Measurements from ENCODE around the gene TRO.

The TRO gene

DNA sequence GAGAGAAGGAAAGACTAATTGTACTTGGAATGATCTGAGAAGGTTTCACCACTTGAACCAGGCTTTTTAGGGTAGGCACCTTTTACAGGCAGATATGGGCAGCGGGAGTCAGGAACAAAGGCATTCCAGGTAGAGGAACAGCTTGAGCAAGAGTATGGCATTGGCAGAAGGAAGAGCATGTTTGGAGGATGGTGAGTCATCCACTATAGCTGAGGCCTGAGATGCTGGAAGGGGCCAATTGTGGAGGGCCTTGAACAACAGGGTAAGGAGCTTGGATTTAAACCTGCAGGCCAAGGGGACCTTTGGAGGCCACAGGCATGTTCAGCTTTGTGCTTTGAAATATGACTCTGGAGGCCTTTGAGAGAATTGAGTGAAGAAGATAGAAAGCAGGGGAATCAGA lies 41.1 kb downstream of the TRO start:
- no peak for DNase-seq

DNA sequence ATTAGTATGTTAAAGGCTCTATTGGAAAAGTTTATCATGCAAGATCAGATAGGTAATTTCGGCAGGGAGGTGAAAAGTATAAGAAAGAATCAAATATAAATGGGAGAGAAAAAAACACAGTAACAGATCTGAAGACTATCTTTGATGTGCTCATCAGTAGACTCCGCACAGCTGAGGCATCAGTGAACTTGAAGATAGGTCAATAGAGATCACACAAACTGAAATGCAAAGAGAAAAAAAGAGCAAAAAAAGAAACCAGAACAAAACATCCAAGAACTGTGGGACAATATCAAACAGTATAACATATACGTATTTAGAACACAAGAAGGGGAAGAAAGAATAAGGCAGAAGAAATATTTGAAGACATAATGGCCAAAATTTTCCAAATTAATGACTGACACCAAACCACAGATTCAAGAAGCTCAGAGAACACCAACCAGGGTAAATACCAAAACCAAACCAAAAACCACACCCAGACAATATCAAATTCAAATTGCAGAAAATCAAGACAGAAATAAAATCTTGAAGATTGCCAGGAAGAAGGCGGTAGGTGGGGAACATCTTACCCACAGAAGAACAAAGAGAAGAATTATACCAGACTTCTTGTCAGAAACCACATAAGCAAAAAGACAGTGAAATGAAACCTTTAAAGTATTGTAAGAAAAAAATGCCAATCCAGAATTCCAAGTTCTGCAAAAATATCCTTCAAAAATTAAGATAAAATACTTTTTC lies 44.3 kb downstream of the TRO start:
- DNase-seq, result no peak

DNA sequence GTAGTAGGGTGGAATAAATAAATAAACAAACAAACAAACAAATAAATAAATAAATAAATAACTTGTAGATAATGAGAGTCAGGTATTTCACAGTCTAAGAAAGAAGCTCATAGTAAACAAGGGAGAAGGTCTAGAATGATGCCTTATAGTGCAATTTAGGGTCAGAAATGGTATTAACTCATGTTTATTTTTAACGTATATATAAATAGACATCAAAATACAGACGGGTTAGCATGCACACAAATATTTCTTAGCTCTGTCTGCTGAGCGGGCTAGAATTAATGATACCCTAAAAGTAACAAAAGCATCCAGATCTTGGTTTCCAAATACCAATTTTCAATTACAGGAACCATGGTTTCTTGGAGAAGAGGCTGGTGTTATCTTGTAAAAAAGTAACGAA lies 56.8 kb downstream of the TRO start:
- no peak for DNase-seq

DNA sequence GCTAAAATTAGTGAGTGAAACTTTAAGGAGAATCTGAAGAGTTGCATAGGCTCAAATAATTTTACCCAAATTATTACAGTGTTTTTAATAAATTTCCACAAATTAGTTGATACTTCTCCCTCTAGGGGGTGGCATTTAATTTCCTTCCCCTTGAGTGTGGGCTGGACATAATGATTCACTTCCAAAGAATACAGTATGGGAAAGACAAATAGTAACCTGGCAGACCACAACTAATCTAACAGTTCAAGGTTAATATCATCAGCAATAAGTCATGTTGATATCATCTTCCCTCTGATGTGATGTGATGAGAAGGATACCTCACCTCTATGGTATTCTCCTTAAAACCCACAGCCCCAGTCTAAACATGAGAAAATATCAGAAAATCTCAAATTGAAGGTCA lies 57.8 kb downstream of the TRO start:
- no peak for DNase-seq

DNA sequence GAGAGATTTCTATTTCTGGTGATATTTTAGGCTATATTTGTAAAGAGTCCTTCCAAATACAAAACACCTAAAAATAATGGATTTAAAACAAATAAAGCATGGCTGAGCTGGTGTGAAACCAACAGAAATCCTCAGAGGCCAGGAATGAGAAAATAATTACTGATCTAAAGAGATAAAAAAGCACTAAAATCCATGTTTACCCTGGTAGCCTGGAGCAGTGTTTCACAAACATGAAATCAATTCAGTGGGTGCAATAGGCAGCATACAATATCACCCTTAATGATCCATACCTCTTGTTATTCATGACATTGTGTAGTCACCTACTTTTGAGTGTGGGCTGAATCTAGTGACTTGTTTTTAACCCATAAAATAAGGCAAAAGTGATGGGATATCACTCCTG lies 58.8 kb downstream of the TRO start:
- no peak for DNase-seq

DNA sequence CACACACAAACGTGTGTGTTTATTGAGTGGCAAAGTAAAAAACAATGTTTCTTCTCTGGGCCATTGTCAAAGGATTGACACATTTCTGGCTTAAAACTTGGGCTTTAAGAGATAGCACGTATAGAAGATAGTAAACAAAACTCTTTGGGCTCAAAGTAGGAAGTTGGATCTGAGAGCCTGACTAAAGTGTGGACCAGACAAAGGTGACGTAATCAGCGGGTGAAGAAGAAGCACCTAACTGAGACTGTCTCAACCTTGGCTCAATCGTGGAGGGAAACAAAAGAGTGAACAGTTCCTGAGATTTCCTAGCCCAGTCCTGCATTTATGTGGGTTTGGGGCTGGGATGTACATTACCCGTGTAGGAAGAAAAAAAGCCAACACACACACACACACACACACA lies 59.7 kb downstream of the TRO start:
- DNase-seq, result no peak
